Thyroid gland (tissue), 4 donors: Measurements from ENCODE around the gene CLASP1.

Experiments used
- POLR2A ChIP-seq, 2 donors: fragments of 450-650 bp; IDR thresholded peaks; one replicate each; pipeline ENCODE4 v1.6.1; 2017; ENCODE audit warnings: antibody characterized with exemption in 2 of 2, mild to moderate bottlenecking in 2 of 2, moderate library complexity in 1 of 2
- TF ChIP-seq, protein P1 (sequence below), 6 experiments: fragments of 200-600 bp in 3 of 6; fragments of 450-650 bp in 3 of 6; sonication (generic) in 3 of 6; IDR thresholded peaks; one replicate each; pipeline ENCODE4 v1.5.1; 2016 to 2019; ENCODE audit warnings: antibody characterized with exemption in 6 of 6, mild to moderate bottlenecking in 2 of 6, inconsistent platforms in 1 of 6, moderate library complexity in 1 of 6

DNA sequence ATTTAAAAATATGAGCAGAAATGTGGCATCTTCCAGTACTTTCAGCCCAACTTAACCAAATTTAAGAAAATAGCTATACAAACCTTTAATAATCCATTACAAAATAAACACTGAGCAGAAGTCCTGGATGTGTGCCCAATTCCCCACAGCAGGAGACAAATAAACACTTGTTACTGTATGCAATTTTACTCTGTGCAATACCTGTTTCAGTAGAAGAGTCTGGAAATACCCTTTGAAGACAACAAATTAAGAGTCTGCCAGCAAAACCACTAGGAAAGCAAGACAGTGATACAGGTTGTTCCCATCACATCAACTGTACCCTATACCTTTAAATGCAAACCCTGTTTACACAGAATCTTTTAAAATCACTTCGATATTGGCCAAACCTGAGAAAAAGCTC is 160.0 kb downstream of the CLASP1 start:
- TF ChIP-seq, protein P1, sequence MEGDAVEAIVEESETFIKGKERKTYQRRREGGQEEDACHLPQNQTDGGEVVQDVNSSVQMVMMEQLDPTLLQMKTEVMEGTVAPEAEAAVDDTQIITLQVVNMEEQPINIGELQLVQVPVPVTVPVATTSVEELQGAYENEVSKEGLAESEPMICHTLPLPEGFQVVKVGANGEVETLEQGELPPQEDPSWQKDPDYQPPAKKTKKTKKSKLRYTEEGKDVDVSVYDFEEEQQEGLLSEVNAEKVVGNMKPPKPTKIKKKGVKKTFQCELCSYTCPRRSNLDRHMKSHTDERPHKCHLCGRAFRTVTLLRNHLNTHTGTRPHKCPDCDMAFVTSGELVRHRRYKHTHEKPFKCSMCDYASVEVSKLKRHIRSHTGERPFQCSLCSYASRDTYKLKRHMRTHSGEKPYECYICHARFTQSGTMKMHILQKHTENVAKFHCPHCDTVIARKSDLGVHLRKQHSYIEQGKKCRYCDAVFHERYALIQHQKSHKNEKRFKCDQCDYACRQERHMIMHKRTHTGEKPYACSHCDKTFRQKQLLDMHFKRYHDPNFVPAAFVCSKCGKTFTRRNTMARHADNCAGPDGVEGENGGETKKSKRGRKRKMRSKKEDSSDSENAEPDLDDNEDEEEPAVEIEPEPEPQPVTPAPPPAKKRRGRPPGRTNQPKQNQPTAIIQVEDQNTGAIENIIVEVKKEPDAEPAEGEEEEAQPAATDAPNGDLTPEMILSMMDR (IDR thresholded peaks at IDR 0.05) = no peak
- TF ChIP-seq POLR2A (IDR thresholded peaks at IDR 0.05) = no peak
